Measurements from ENCODE around the gene CASZ1.

The CASZ1 gene

DNA sequence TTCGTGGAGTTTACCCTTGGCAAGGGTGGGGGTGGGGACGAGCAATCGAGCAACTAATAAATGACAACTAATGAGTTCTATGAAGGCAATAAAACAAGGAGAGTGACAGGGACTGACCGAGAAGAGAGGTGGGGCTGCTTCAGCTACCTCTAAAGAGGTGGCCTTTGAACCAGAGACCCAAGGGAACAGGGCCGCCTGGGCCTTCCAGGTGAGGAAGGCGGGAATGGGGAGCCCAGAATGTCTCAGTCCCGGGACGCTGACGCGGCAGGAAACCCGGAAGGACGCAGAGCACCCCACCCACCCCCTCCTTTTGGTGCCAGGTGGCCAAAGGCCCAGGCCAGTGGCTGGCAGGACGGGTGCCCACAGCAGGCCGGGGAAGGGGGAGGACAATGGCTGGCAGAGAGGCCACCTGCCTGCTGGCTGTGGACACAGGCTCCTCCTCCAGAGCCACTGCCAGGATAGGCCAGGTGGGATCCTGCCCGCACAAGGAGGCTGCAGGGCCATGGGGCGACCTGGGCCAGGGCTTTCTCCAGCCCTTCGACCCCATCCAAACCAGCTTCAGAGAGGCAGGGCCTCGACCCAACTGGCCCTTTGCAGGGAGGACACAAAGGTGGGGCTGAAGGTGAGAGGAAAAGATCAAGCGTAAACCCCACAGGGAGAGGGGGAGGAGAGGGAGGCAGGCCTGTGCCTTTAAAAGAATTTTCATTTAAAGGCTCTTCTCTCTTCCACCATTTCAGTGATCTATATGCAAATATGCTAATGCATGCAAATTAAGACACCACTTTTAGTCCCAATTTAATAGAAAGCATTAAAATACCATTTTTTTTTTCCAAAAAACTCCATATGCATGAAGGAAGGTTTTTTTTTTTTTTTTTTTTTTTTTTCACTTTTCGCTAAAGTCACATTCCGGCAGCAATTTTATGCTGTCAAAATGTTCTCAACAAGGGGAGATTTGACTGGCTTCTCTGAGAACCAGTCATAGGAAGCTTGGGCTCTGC, 58.1 kb downstream of the CASZ1 start:
- no peak for DNase-seq
- in situ Hi-C loops (cut with HindIII; ENCODE audit: low pct_ligation_motif_present, low pct_unique_long_range_greater_than_20kb, low sequenced_read_pairs) = no loop called here

DNA sequence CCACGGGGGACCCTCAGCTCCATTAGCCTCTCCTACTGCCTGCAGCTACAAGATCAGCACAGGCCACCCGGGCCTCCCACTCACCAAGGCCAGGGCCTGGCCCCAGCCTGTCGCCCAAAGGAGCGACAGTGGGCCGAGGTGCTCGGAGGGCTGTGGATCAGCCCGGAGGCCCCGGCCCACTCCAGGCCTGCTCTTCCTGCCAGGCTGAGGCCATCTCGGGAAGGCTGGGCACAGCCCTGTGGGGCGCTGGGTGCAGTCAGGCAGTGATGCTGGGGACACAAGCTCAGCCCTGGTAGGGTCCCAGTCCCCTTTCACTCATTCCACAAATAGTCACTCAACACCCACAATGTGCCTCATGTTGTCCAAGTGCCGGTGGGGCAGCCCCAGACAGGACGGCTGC, 58.8 kb downstream of the CASZ1 start:
- DNase-seq = no peak
- in situ Hi-C loops (cut with HindIII; ENCODE audit: low pct_ligation_motif_present, low pct_unique_long_range_greater_than_20kb, low sequenced_read_pairs) = no loop called here

DNA sequence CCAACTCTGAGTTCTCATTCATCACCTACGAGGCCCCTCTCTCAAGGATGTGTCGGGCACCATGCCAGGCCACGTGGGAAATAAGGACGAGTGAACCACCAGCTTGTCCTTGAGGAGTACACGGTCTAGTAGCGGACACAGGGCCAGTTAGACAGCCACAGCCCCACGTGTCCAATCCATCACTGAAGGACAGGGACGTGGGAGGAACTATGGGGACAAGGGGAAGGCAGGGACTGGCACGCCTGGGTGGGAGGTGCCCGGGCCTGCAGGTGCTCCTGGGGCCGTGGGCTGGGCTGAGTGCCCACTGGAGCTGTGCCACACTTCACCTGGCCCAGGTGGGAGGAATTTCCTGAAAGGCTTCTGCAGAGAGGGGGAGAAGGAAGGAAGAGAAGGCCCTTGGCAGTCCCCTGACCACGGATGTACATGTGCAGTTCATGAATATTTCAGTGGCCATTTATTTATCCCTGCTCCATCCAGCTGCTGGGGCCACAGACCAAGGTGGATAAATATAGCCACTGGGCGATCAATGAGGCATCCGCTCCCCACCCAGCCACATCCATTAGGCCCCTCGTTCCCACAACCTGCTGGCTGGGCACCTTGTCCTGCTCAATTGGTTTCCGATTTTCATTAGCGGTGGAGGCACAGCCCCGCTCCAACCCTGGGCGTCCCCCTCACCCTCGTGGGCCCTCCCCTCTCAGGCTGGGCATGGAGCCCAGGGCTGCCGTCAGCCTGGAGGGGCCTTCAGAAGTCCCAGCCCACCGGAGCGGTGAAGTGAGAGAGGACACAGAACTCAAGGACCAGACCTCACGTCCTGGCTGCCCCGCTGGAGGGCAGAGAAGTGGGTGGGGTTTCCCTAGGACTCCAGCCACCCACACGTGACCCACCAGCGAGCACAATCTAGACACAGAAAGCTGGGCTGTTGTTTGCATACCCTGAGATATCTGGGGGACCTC, 59.5 kb downstream of the CASZ1 start:
- no peak for DNase-seq
- in situ Hi-C loops (cut with HindIII; ENCODE audit: low pct_ligation_motif_present, low pct_unique_long_range_greater_than_20kb, low sequenced_read_pairs) = no loop called here

DNA sequence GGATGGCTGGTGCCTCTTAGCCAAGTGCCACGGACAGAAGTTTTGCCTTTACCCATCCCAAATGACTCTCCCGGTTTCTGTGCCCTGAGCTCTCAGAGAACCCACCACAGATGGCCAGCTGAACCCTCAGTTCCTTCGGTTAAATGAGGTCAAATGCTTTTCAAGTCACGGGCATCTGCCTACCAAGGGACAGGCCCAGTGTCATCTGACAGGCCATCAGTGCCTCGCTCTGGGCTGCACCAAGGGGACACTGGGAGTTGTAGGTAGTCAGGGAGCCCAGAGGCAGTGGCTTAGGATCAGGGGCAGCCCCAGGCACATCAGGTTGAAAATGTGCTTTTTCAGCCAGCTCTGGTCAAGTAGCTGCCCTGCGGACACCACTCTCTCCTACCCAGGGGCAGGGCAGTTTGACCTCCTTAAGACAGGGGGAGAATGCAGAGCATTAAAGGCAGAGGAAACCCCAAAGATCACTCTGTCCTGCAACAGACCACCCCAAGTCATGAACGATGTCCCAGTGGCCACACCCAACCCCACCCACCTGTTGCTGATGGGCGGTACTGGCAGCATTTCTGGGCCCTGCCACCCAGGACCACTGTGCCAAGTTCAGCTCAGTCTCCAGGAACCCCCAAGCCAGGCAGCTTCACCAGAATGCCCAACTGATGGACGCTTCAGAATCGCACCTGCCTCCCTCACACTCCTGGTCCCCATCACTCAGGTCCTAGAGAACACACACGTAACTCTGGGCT, 60.7 kb downstream of the CASZ1 start:
- in situ Hi-C loops (cut with HindIII; ENCODE audit: low pct_ligation_motif_present, low pct_unique_long_range_greater_than_20kb, low sequenced_read_pairs) = no loop called here
- DNase-seq = no peak

DNA sequence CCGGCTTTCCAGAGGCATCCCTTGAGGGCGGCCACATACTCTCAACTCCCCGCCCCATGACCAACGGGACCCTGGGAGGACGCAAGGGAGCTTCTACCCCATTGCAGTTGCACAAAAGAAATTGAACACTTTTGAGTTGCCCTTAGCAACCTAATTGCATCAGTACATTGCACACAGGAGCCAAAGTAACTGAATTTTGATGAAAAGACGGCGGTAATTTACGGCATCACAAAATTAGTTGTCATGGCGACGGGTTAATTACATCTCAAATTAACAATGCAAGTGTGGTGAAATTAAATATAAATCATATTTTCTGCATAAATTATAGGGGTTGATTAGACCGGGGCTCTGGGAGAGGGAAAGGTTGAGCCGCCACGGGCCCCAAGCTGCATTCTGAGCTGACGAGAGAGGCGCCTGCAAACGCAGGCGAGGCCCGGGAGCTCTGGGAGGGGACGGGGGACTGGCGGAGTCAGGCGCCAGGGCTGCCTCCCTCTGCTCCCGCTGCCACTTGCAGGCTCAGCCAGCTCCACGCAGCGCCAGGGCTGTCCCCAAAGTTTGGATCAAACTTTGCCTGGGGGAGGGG, 61.4 kb downstream of the CASZ1 start:
- no peak for DNase-seq
- in situ Hi-C loops (cut with HindIII; ENCODE audit: low pct_ligation_motif_present, low pct_unique_long_range_greater_than_20kb, low sequenced_read_pairs) = no loop called here

DNA sequence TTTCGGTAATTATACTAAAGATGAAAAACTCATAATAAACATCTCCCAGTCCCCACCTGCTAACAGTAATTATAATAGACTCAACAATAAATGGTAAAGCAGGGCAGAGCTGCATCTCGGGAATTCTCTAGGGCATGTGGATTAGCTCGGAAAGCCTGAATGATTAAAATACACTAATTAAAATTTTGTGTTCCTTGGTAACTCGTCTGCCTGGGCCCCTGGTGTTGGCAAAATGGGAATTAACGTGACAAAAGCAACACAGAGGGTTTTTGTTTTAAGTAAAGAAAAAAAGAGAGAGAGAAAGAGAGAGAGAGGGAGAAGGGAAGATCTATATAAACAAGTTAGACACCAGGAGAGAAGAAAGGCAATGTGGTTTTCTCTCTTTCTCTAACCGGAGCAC, 62.1 kb downstream of the CASZ1 start:
- in situ Hi-C loops (cut with HindIII; ENCODE audit: low pct_ligation_motif_present, low pct_unique_long_range_greater_than_20kb, low sequenced_read_pairs) = no loop called here
- DNase-seq = no peak

DNA sequence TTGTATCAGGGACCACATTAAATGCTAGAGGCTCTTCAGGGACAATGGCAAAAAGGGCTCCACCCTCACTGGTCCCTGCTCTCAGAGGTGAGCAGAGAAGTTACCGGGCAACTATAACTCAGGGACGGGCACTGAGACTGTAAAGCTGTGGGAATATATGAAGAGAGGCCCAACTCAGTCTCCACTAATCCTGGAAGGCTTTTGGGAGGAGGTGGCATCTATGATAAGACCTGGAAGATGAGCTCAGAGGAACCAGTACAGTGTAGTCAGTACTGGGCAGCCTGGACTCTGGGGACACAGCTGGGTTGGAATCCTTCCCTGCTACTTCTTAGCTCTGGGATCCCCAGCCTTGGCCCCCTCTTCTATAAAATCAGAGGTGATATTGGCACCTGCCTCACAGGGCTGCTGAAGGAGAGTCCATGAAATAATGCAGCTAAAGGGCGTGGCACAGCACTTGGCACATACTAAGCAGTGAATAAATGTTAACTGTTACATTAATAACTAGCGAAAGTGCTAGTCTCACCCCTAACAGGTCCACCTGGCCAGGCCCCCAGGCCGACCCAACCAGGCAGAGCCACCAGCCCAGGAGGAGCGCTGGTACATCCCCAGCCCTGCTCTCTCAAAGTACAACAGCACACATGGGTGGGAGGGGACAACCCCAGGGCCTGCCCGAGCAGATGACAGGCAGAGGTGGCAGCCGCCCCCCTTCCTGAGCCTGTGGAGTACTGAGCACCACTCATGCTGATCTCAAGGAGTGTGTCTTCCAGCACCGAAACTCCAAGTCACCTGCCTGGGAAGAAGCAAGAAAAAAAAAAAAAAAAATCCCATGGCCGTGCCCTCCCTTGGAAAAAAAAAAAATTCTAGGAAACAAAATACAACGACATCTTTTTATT, 62.7 kb downstream of the CASZ1 start:
- DNase-seq = no peak

DNA sequence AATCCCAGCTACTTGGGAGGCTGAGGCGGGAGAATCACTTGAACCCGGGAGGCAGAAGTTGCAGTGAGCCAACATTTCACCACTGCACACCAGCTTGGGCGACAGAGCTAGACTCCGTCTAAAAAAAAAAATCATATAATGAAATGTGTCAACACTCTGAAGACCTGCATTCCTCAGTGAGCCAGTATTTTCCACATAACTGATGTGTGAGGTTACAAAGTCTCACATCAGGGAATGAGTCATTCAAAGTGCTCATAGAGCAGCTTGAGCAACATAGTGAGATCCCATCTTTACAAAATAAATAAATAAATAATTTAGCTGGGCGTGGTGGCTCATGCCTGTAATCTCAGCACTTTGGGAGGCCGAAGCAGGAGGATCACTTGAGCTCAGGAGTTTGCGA, 65.5 kb downstream of the CASZ1 start:
- DNase-seq = peak; percentile 53
- in situ Hi-C loops (cut with HindIII; ENCODE audit: low pct_ligation_motif_present, low pct_unique_long_range_greater_than_20kb, low sequenced_read_pairs) = no loop called here

More for the DNA sequence above, 62.7 kb downstream of the CASZ1 start:
- in situ Hi-C loops (cut with HindIII; ENCODE audit: low pct_ligation_motif_present, low pct_unique_long_range_greater_than_20kb, low sequenced_read_pairs) = no loop called here

DNA sequence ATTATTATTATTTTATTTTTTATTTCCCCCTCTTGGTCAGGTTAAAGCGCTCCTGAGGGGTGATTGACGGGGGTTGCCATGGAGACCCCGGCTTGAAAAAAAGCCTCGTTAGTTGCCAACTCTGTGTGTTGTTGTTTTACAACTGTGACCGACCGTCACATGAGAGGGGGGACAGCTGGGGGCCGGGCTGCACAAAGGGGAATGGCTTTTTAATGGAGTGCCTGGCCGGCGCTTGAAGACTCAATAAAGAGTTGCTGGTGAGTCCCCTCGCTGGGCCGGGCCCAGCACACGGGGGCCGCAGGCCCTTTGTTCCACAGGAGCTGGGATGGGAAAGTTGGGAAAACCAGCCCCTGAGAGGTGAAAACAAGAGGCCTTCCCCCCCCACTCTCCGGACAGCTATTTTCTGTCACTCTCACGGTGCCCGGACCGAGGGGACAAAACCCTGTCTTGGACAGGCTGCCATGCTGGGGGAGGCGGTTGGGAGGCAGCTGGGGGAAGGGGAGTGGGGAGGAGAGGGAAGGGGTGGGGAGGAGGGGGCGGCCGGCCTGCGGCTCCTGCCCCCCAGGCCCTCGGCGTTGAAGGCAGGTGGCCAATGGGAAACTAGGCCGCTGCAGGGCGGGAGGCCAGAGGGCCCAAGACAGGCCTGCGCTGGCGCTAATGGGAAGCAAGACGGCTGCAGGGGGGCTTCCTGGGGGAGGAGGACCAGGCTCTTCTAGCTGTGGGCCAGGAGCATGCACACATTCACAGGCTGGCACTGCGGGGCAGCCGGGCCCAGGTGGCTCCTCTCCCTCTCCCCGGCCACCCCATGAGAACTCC, 67.6 kb downstream of the CASZ1 start:
- no peak for DNase-seq
- in situ Hi-C loops (cut with HindIII; ENCODE audit: low pct_ligation_motif_present, low pct_unique_long_range_greater_than_20kb, low sequenced_read_pairs) = no loop called here

DNA sequence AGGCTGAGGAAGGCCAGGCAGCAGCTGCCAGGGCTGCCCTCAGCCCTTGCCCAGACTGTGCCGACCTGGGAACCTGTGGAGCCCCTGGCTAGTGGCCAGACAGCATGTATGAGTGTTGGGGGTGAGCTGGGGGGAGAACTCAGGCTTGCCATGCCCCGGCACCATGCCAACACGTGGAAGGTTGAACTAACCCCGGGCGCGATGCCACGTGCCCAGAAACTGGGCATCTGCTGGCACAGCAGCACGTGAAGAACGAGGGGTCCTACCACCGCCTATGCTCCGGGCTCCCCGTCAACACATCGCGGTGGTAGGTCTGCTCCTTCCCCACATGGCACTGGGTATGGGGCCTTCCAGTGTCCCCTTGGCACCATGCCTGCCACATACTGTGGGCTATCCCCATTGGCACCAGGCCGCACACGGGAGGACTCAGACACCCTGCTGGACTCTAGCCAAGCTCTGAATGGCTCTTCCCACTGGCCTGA, 68.7 kb downstream of the CASZ1 start:
- no peak for DNase-seq
- in situ Hi-C loops (cut with HindIII; ENCODE audit: low pct_ligation_motif_present, low pct_unique_long_range_greater_than_20kb, low sequenced_read_pairs) = no loop called here

DNA sequence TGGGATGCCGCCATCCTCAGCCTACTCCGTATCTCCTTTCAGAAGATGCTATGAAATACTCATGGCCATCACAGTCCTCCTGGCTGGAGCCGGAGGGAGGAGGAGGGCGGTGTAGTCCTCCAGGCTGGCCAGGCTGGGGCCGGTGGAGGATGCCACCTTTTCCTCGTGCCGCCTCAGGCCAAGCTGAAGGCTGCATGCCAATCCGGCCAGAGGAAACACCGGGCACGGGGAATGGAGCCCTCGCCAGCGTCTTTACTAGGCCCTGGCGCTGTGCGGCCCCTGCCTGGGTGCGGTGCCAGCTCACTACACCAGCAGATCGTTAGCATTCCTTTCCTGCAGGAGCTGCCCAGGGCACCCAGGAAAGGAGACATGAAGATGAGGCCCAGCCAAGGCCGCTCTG, 70.1 kb downstream of the CASZ1 start:
- no peak for DNase-seq
- in situ Hi-C loops (cut with HindIII; ENCODE audit: low pct_ligation_motif_present, low pct_unique_long_range_greater_than_20kb, low sequenced_read_pairs) = no loop called here

DNA sequence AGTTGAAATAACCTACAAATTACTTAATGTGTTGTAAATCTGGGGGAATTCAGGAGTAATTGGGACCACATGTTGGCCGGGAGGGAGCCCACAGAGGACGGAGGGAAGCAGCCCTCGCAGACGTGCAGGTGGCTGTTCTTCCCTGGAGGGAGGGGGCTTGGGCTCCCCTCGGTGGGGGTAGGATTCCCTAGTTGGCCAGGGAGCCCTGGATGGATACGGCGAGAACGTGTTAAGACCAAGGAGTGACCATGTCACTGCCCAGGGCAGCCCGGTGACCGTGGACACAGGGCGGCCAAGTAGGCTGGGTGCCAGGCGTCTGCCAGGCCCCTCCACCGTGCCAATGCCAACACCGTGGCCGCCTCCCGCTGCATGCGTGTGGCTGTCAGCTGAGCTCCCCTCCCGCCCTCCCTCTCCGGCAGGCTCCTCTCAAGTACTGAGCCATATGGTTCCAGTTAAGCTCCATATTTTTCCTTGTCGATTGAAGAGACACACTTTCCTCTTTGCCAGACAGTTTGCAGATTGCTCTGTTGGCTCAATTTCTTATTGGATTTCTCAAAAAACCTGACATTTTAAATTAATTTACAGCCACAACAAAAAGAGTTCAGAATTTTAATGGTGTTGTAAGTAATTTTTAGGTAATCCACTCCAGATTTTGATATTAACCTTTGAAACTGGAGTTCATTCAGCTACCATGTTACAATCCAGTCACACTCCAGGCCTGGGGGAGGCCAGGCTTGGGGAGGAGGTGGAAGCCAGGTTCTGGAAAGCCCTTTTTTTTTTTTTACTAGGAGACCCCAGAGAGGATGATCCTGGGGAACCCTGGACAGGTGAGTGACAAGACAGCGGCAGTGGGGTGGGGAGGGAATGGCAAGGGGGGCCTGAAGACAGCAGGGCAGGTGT, 71.2 kb downstream of the CASZ1 start:
- no peak for DNase-seq

DNA sequence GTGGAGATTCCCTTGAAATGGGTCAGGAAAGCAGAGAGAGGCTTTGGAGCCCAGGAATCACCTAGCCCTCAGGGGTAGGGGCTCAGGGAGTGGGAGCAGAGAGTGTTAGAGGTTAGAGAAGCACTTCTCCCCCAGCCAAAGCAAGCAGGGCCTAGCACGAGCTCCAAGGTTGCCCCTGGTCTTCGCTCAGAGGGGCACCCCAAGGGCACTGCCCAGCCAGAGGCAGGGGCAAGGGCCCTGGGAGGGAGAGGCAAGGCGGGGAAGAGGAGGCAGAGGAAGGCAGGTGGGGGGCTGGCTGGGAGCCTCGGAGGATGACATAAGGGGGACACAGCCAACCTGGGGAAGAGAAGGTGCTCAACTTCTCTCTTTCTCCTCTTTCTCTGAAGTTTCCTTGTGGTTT, 71.9 kb downstream of the CASZ1 start:
- no peak for DNase-seq
- in situ Hi-C loops (cut with HindIII; ENCODE audit: low pct_ligation_motif_present, low pct_unique_long_range_greater_than_20kb, low sequenced_read_pairs) = no loop called here

More for the DNA sequence above, 71.2 kb downstream of the CASZ1 start:
- in situ Hi-C loops (cut with HindIII; ENCODE audit: low pct_ligation_motif_present, low pct_unique_long_range_greater_than_20kb, low sequenced_read_pairs) = no loop called here

DNA sequence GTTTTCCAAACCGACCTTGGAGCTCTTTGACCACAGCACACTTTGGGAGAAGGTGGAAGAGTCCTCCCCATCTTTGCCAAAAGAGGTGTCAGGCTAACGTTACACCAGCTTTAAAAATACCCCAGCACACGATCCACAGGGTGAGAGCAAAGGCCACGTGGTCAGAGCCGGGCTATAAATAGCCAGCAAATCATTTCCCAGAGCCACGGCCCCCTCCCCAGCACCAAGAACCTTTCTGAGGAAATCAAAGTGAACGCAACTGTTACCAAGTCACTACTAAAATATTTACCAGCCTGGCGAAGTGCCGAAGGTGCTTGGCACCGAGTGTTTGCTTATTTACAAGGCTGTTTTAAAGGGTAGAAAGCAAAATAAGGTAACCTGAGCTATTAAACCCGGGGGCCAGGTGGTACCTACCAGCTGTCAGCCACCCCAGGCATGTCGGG, 72.4 kb downstream of the CASZ1 start:
- peak; percentile 9 for DNase-seq
- in situ Hi-C loops (cut with HindIII; ENCODE audit: low pct_ligation_motif_present, low pct_unique_long_range_greater_than_20kb, low sequenced_read_pairs) = no loop called here

DNA sequence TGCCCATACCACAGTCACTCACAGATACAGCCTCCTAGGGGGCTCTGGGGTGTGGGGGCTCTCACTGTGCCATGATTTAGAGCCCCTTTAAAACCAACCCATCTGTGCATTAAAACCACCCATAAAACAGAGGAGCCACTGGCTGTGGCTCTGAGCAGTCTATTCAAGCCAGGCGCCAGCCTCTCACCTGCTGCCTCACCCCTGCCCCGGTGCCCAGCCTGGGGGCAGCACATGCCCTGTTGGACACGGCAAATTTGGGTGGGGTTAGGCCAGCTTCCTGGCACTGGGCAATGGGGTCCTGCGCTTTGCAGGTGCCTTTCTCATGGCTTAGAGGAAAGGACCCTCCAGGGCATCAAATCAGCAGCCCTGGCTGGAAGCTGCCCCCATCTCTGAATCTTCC, 73.1 kb downstream of the CASZ1 start:
- in situ Hi-C loops (cut with HindIII; ENCODE audit: low pct_ligation_motif_present, low pct_unique_long_range_greater_than_20kb, low sequenced_read_pairs) = no loop called here

DNA sequence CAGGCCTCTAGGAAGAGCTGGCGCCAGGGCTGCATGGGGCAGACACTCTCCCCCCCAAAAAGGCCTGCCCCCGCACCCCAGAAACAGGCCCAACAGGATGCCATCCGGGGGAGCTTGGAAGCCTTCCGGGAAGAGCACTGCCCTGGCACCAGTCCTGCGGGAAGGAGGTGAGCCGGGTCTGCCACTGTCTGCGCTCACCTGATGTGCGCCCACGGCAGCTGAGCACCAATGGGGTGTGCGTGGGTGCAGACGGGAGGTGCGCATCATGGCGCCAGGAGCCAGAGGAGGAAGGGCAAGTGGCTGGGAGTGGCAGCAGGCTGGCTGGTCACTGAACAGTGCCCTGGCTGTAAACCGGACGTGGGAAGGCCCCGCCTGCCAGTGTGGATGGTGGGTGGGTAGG, 73.6 kb downstream of the CASZ1 start:
- in situ Hi-C loops (cut with HindIII; ENCODE audit: low pct_ligation_motif_present, low pct_unique_long_range_greater_than_20kb, low sequenced_read_pairs) = no loop called here
- DNase-seq = no peak

More for the DNA sequence above, 73.1 kb downstream of the CASZ1 start:
- no peak for DNase-seq

Measured in ACHN (cell line).